CD14-positive monocyte (primary cell): ENCODE results near the gene C19orf12. TPM values are rescaled to one million over a fixed set of nuclear protein-coding genes. Genes with fewer than 3 reads are reported as not detected.

Experiments
- DNase-seq, 3 donors: peaks; one replicate each; pipeline ENCODE4 v3.0.0-alpha.2; 2011 to 2022
- H2AFZ ChIP-seq: 2 replicates; pipeline ENCODE4 v1.6.0; 2012; ENCODE audit warnings: mild to moderate bottlenecking, low read depth, low read length, inconsistent platforms; ENCODE audit not compliant: insufficient read depth, poor library complexity, severe bottlenecking
- H3K27ac ChIP-seq, 2 donors: 1 replicate in 1 of 2; 2 replicates in 1 of 2; pipeline ENCODE4 v1.5.1; 2012 to 2013; ENCODE audit warnings: low read length in 2 of 2, control low read depth in 1 of 2, inconsistent platforms in 1 of 2, low read depth in 1 of 2, mild to moderate bottlenecking in 1 of 2
- H3K27me3 ChIP-seq, 2 donors: one replicate each; pipeline versions ENCODE4 v1.6.0 to v1.6.1; 2011 to 2013; ENCODE audit warnings: low read length in 2 of 2; ENCODE audit not compliant: control insufficient read depth in 2 of 2, insufficient read depth in 2 of 2
- H3K36me3 ChIP-seq, 2 donors: replicated peaks in 1 of 2; 1 replicate in 1 of 2; 2 replicates in 1 of 2; pipeline versions ENCODE4 v1.5.1 to v1.6.1; 2012 to 2013; ENCODE audit warnings: low read length in 2 of 2, control low read depth in 1 of 2, inconsistent platforms in 1 of 2, mild to moderate bottlenecking in 1 of 2; ENCODE audit not compliant: insufficient read depth in 2 of 2, control insufficient read depth in 1 of 2
- H3K4me1 ChIP-seq, 2 donors: 1 replicate in 1 of 2; 2 replicates in 1 of 2; pipeline versions ENCODE4 v1.5.1 to v1.6.1; 2012 to 2013; ENCODE audit warnings: low read length in 2 of 2, control low read depth in 1 of 2, inconsistent platforms in 1 of 2, mild to moderate bottlenecking in 1 of 2, moderate library complexity in 1 of 2; ENCODE audit not compliant: insufficient read depth in 2 of 2, control insufficient read depth in 1 of 2
- H3K4me2 ChIP-seq: replicated peaks from 2 replicates; pipeline ENCODE3; 2012; ENCODE audit warnings: low read length, moderate library complexity, mild to moderate bottlenecking; ENCODE audit not compliant: poor library complexity, severe bottlenecking; ENCODE audit errors: extremely low read depth
- H3K4me3 ChIP-seq, 3 experiments: fragments of 200-600 bp in 1 of 3; sonication (generic) in 1 of 3; replicated peaks in 1 of 3; 1 replicate in 2 of 3; 2 replicates in 1 of 3; pipeline ENCODE4 v1.5.1; 2011 to 2013; ENCODE audit warnings: low read length in 3 of 3, mild to moderate bottlenecking in 3 of 3, control low read depth in 2 of 3, low read depth in 2 of 3, inconsistent platforms in 1 of 3, moderate library complexity in 1 of 3
- H3K79me2 ChIP-seq: 2 replicates; pipeline ENCODE4 v1.6.0; 2012; ENCODE audit warnings: mild to moderate bottlenecking, control low read depth, inconsistent platforms, low read length, moderate library complexity; ENCODE audit not compliant: insufficient read depth
- H3K9ac ChIP-seq: 2 replicates; pipeline ENCODE4 v1.6.0; 2017; ENCODE audit warnings: low read length, mild to moderate bottlenecking; ENCODE audit not compliant: insufficient read depth, poor library complexity, severe bottlenecking
- H3K9me3 ChIP-seq, 2 donors: replicated peaks in 1 of 2; 1 replicate in 1 of 2; 2 replicates in 1 of 2; pipeline versions ENCODE4 v1.5.1 to v1.6.1; 2012 to 2013; ENCODE audit warnings: low read length in 2 of 2, control low read depth in 1 of 2; ENCODE audit not compliant: control insufficient read depth in 1 of 2, insufficient read depth in 1 of 2
- H4K20me1 ChIP-seq: 2 replicates; pipeline ENCODE4 v1.6.0; 2012; ENCODE audit warnings: mild to moderate bottlenecking, low read length, control low read depth, moderate library complexity; ENCODE audit not compliant: insufficient read depth
- H3K27ac Mint-ChIP-seq, 7 donors: one replicate each; pipeline ENCODE4 v1.8.0; 2020; ENCODE audit warnings: mild to moderate bottlenecking in 7 of 7, mixed read lengths in 7 of 7, moderate library complexity in 6 of 7, inconsistent platforms in 2 of 7
- H3K27me3 Mint-ChIP-seq, 3 donors: one replicate each; pipeline ENCODE4 v1.8.0; 2021 to 2022; ENCODE audit warnings: low read depth in 3 of 3, mild to moderate bottlenecking in 3 of 3, mixed read lengths in 3 of 3, moderate library complexity in 3 of 3, inconsistent platforms in 1 of 3
- H3K36me3 Mint-ChIP-seq, 2 donors: one replicate each; pipeline ENCODE4 v1.8.0; 2020; ENCODE audit warnings: mixed read lengths in 2 of 2, inconsistent platforms in 1 of 2, mild to moderate bottlenecking in 1 of 2
- H3K4me1 Mint-ChIP-seq: one replicate; pipeline ENCODE4 v1.8.0; 2020; ENCODE audit warnings: mild to moderate bottlenecking, mixed read lengths
- H3K4me3 Mint-ChIP-seq, 2 donors: one replicate each; pipeline ENCODE4 v1.8.0; 2020; ENCODE audit warnings: mild to moderate bottlenecking in 2 of 2, mixed read lengths in 2 of 2, moderate library complexity in 1 of 2
- H3K9me3 Mint-ChIP-seq, 7 donors: one replicate each; pipeline ENCODE4 v1.8.0; 2020 to 2022; ENCODE audit warnings: mixed read lengths in 7 of 7, mild to moderate bottlenecking in 6 of 7, moderate library complexity in 6 of 7, inconsistent platforms in 2 of 7
- WGBS: methylation state at CpG from one replicate; pipeline ENCODE4 v1.1.5; 2013; ENCODE audit warnings: missing lambda C conversion rate; ENCODE audit not compliant: insufficient coverage; 5-methylcytosine and 5-hydroxymethylcytosine counted together
- intact Hi-C, 2 donors: fragments of 100-400 bp; cut with micrococcal nuclease; formaldehyde crosslinking; loops; one replicate each; pipeline versions ENCODE4 v1.15.0 to v1.15.1; 2023
- polyA plus RNA-seq, 3 donors: library from polyadenylated mRNA; depleted of rRNA in 1 of 3; unstranded in 2 of 3; stranded (reverse) in 1 of 3; fragments of 300-500 nt in 2 of 3; fragments of >200 nt in 1 of 3; fragmentation: Illumina TruSeq in 2 of 3; gene quantifications; 1 replicate in 2 of 3; 2 replicates in 1 of 3; pipeline ENCODE4 v1.2.3, GENCODE V29; 2012 to 2021
- TF ChIP-seq, protein P1 (sequence below): fragments of 200-600 bp; IDR thresholded peaks from one replicate; pipeline ENCODE4 v1.8.0; 2022; ENCODE audit warnings: antibody characterized with exemption, mild to moderate bottlenecking

C19orf12 gene
- polyA plus RNA-seq, 3 donors: 6.0 to 8.0 (median 6.8) TPM

DNA sequence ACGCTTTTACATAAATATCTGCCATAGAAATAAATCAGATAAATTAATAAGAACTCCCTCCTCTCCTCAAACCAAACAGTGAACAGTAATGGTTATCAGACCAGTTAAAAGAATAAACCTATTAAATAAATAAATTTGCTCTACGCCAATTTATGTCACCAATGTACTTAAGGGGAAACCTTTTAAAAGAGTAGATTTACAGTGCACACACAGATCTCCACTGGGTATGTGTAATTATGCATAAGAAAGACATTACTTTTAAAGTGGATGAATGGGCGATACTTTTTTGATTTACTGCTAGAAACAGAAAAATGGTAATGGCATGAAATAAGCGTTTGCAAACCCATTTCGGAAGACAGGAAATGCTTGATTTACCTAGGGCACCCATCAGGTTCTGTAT is 34.9 kb upstream of the C19orf12 start:
- Histone ChIP-seq H3K4me2 (no peak overlapping the region), H2AFZ (no peak overlapping the region), H3K4me3 (no peak overlapping the region), H4K20me1 (no peaks in the 10 kb centered on the region), H3K36me3 (no peaks in the 10 kb centered on the region), H3K79me2 (no peaks in the 10 kb centered on the region), H3K27ac (no peak overlapping the region), H3K9ac (no peak overlapping the region), H3K9me3 (no peaks in the 10 kb centered on the region), H3K27me3 (no peaks in the 10 kb centered on the region), H3K4me1 (no peaks in the 10 kb centered on the region)
- Mint-ChIP-seq H3K4me1 (no peaks in the 10 kb centered on the region), H3K4me3 (no peak overlapping the region), H3K27ac (no peak overlapping the region), H3K9me3 (peaks cover 0 to 2% (median 0%) of the 10 kb centered on the region in 7 donors), H3K36me3 (no peaks in the 10 kb centered on the region), H3K27me3 (peaks cover 0 to 4% (median 0%) of the 10 kb centered on the region in 3 donors)
- TF ChIP-seq, protein P1, sequence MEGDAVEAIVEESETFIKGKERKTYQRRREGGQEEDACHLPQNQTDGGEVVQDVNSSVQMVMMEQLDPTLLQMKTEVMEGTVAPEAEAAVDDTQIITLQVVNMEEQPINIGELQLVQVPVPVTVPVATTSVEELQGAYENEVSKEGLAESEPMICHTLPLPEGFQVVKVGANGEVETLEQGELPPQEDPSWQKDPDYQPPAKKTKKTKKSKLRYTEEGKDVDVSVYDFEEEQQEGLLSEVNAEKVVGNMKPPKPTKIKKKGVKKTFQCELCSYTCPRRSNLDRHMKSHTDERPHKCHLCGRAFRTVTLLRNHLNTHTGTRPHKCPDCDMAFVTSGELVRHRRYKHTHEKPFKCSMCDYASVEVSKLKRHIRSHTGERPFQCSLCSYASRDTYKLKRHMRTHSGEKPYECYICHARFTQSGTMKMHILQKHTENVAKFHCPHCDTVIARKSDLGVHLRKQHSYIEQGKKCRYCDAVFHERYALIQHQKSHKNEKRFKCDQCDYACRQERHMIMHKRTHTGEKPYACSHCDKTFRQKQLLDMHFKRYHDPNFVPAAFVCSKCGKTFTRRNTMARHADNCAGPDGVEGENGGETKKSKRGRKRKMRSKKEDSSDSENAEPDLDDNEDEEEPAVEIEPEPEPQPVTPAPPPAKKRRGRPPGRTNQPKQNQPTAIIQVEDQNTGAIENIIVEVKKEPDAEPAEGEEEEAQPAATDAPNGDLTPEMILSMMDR: no peak
- 91% methylated on average over 3 of the region's 5 CpGs for WGBS
- no peak for DNase-seq
- intact Hi-C loops: no loop called here

DNA sequence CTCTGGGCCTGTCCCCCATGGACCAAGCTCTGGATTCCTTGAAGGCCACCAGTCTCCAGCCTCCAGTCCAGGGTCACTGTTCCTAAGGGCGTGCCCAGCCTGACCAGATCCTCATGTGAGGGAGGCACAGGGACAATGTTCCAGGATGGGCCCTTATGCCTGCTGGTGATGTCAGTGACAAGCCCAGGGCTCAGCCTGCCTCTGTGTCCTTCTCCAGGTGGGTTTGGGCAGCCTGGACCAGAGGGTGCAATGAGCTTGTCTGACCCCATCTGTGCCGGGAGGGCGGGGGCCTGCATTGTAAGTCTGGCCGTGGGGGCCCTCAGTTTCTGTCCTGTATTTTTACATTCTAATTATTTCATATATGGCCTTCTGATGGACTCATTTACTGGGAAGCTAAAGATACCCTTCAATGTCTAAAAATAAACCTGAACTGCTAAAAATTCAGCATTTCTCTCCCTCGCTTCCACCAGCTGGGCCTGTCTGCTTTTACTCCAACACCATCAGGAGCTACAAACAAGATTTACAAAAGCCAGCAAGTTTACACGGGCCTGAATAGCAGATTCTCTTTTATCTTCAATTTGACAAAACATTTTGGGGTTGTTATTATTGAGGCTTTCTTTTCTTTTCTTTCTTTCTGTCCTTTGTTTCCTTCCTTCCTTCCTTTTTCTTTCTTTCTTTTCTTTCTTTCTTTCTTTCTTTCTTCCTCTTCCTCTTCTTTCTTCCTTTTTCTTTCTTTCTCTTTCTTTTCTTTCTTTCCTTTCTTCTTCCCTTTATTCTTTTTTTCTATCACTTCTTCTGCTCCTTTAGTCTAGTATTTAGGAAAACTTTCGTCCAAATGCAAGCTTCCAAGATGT is 34.2 kb upstream of the C19orf12 start:
- no peaks in the 10 kb centered on the region for H3K4me1 ChIP-seq
- peaks cover 0 to 2% (median 0%) of the 10 kb centered on the region in 7 donors for H3K9me3 Mint-ChIP-seq
- peak overlapping the region in 1 of 2 donors; percentile 20 for H3K4me3 Mint-ChIP-seq
- no peaks in the 10 kb centered on the region for H3K36me3 ChIP-seq
- no peak overlapping the region for H3K9ac ChIP-seq
- WGBS: 100% methylated on average over 2 of the region's 7 CpGs
- TF ChIP-seq, protein P1: no peak
- no peak overlapping the region for H3K4me3 ChIP-seq
- H3K27me3 ChIP-seq: no peaks in the 10 kb centered on the region
- no peak overlapping the region for H3K27ac ChIP-seq
- no peak overlapping the region for H2AFZ ChIP-seq
- no peaks in the 10 kb centered on the region for H3K79me2 ChIP-seq
- intact Hi-C loops: no loop called here
- no peak overlapping the region for H3K4me2 ChIP-seq
- no peaks in the 10 kb centered on the region for H4K20me1 ChIP-seq
- no peaks in the 10 kb centered on the region for H3K4me1 Mint-ChIP-seq
- no peaks in the 10 kb centered on the region for H3K9me3 ChIP-seq
- no peaks in the 10 kb centered on the region for H3K36me3 Mint-ChIP-seq
- H3K27ac Mint-ChIP-seq: no peak overlapping the region
- H3K27me3 Mint-ChIP-seq: peaks cover 0 to 4% (median 0%) of the 10 kb centered on the region in 3 donors
- no peak for DNase-seq
